ENCODE results near the gene FKBP1C. TPM values are rescaled to one million over a fixed set of nuclear protein-coding genes. Genes with fewer than 3 reads are reported as not detected.

FKBP1C gene
- total and polyA plus RNA-seq, 7 donors = 0.18 to 2.6 (median 0.56) TPM; not detected in 1

GRCh38 chr6:63188828-63189227, 22.4 kb upstream of the FKBP1C start:
- no peak overlapping the region for H3K27ac ChIP-seq
- no peaks in the 10 kb centered on the region for H3K36me3 ChIP-seq (ENCODE audit: insufficient read depth in 1 of 2, low read depth in 1 of 2)
- no peak for DNase-seq
- intact Hi-C loops (cut with DNase I) = no loop called here
- TF ChIP-seq CTCF (IDR thresholded peaks at IDR 0.05) = no peak
- no peaks in the 10 kb centered on the region for H3K27me3 ChIP-seq (ENCODE audit: insufficient read depth in 3 of 3, low read length in 2 of 3)
- no peak overlapping the region for H3K4me3 ChIP-seq
- no peaks in the 10 kb centered on the region for H3K4me1 ChIP-seq
- ATAC-seq = no peak
- H3K9me3 ChIP-seq = no peaks in the 10 kb centered on the region

DNA sequence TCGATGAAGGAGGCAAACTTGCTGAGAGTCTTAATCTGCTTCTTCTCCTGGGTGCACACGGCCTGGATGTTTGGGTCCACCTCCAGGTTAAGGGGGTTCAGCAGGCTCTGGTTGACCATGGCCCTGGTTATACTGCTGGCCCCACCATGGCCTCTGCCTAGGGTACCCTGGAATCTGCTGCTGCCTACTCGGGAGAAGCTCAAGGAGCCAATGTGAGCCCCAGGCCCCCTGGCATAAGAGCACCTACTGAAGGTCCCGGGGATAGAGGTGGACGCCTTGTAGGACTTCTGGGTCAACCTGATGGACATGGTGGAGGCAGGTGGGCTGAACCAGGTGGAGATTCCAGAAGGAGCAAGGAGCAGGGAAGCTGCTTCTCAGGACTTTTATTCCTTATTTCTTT, 17.9 kb upstream of the FKBP1C start:
- WGBS, 3 donors = 79 to 86% (median 81%) methylated on average over 5 of the region's 5 CpGs
- intact Hi-C loops (cut with DNase I) = no loop called here
- no peak overlapping the region for H3K27ac ChIP-seq
- no peak for DNase-seq
- H3K4me1 ChIP-seq = no peaks in the 10 kb centered on the region
- no peaks in the 10 kb centered on the region for H3K27me3 ChIP-seq (ENCODE audit: insufficient read depth in 3 of 3, low read length in 2 of 3)
- ATAC-seq = no peak
- H3K36me3 ChIP-seq (ENCODE audit: insufficient read depth in 1 of 2, low read depth in 1 of 2) = no peaks in the 10 kb centered on the region
- TF ChIP-seq CTCF (IDR thresholded peaks at IDR 0.05) = no peak
- H3K9me3 ChIP-seq = no peaks in the 10 kb centered on the region
- no peak overlapping the region for H3K4me3 ChIP-seq

GRCh38 chr6:63197741-63198140, 13.5 kb upstream of the FKBP1C start:
- Histone ChIP-seq H3K27ac (no peak overlapping the region), H3K36me3 (ENCODE audit: insufficient read depth in 1 of 2, low read depth in 1 of 2) (no peaks in the 10 kb centered on the region), H3K27me3 (ENCODE audit: insufficient read depth in 3 of 3, low read length in 2 of 3) (no peaks in the 10 kb centered on the region), H3K9me3 (no peaks in the 10 kb centered on the region), H3K4me3 (no peak overlapping the region), H3K4me1 (no peaks in the 10 kb centered on the region)
- ATAC-seq (no peak), DNase-seq (no peak)
- intact Hi-C loops (cut with DNase I) = no loop called here
- TF ChIP-seq CTCF (IDR thresholded peaks at IDR 0.05) = no peak

DNA sequence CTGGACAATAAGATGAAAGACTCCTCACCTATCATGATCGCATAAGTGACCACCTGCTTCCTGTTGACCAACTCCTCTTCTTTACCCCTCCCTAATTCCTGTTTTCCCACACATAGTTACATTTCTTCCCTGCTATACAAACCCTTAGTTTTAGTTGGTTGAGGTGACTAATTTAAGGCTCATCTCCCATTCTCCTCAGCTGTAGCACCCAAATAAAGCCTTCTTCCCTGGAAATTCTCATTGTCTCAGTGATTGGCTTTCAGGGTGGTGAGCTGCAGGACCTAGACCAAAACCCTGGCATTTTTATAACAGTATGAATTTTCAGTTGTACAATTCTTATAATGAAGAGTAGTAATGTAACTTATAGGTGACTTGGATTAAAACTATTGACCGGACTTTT, 2.1 kb downstream of the FKBP1C start:
- 86 to 94% (median 90%) methylated on average over 2 of the region's 2 CpGs for WGBS, 3 donors
- no peak for ATAC-seq
- TF ChIP-seq CTCF (IDR thresholded peaks at IDR 0.05) = no peak
- Histone ChIP-seq H3K36me3 (ENCODE audit: insufficient read depth in 1 of 2, low read depth in 1 of 2) (no peaks in the 10 kb centered on the region), H3K4me3 (no peak overlapping the region), H3K27me3 (ENCODE audit: insufficient read depth in 3 of 3, low read length in 2 of 3) (no peaks in the 10 kb centered on the region), H3K4me1 (no peaks in the 10 kb centered on the region), H3K27ac (no peak overlapping the region), H3K9me3 (no peaks in the 10 kb centered on the region)
- no peak for DNase-seq
- intact Hi-C loops (cut with DNase I) = no loop called here

- Histone ChIP-seq H3K9me3 (no peaks in the 10 kb centered on the region), H3K36me3 (ENCODE audit: insufficient read depth in 1 of 2, low read depth in 1 of 2) (no peaks in the 10 kb centered on the region), H3K27ac (no peak overlapping the region), H3K4me1 (no peaks in the 10 kb centered on the region), H3K27me3 (ENCODE audit: insufficient read depth in 3 of 3, low read length in 2 of 3) (no peaks in the 10 kb centered on the region), H3K4me3 (no peak overlapping the region)
- DNase-seq (no peak), ATAC-seq (no peak)
- no peak for TF ChIP-seq CTCF (IDR thresholded peaks at IDR 0.05)
- intact Hi-C loops (cut with DNase I) = no loop called here
- 40 to 56% (median 41%) methylated on average over 3 of the region's 3 CpGs for WGBS, 3 donors
Observed at GRCh38 chr6:63214816-63215215, 3.5 kb downstream of the FKBP1C start.
